Germinal center (tissue), 1 donor: ENCODE measurements around the gene NADSYN1.
"Not testable (repeated sequence)": the region's sequence is repeated elsewhere in the genome, so short reads cannot be mapped to it uniquely, and the experiment has no call there.

ENCODE experiments used
- DNase-seq: peaks from one replicate; pipeline ENCODE4 v3.0.0; 2012; ENCODE audit warnings: mixed read lengths, low spot score

Gene NADSYN1

GRCh38 chr11:71526796-71527575, 74.0 kb downstream of the NADSYN1 start, which contains the start of gene KRTAP5-7:
KRTAP5-7 (plus strand) TSS chr11:71527267; CDS start chr11:71527301, 34 bp downstream.
- DNase-seq, result not testable (repeated sequence)

- no peak for DNase-seq
Observed at GRCh38 chr11:71527576-71528210, 74.7 kb downstream of the NADSYN1 start.

GRCh38 chr11:71530602-71531001, 77.6 kb downstream of the NADSYN1 start:
- no peak for DNase-seq

- no peak for DNase-seq
Observed at GRCh38 chr11:71532036-71532610, 79.1 kb downstream of the NADSYN1 start.

GRCh38 chr11:71534711-71535608, 82.0 kb downstream of the NADSYN1 start:
- DNase-seq, result not testable (repeated sequence)

- no peak for DNase-seq
Observed at GRCh38 chr11:71535825-71536224, 82.8 kb downstream of the NADSYN1 start.

- DNase-seq, result no peak
Observed at GRCh38 chr11:71537537-71537936, 84.5 kb downstream of the NADSYN1 start.

GRCh38 chr11:71537977-71538665, 85.1 kb downstream of the NADSYN1 start, which contains the start of gene KRTAP5-8:
KRTAP5-8 (plus strand) TSS chr11:71538025; CDS start chr11:71538056, 31 bp downstream.
- not testable (repeated sequence) for DNase-seq

GRCh38 chr11:71538666-71538990, 85.6 kb downstream of the NADSYN1 start:
- DNase-seq, result no peak

GRCh38 chr11:71539017-71539416, 86.0 kb downstream of the NADSYN1 start:
- no peak for DNase-seq

- DNase-seq, result not testable (repeated sequence)
Observed at GRCh38 chr11:71539971-71540370, 87.0 kb downstream of the NADSYN1 start.

- not testable (repeated sequence) for DNase-seq
Observed at GRCh38 chr11:71540521-71541304, 87.7 kb downstream of the NADSYN1 start.

- DNase-seq, result no peak
Observed at GRCh38 chr11:71542382-71542781, 89.4 kb downstream of the NADSYN1 start.

- no peak for DNase-seq
Observed at GRCh38 chr11:71542879-71543777, 90.1 kb downstream of the NADSYN1 start.

GRCh38 chr11:71543866-71544265, 90.9 kb downstream of the NADSYN1 start:
- DNase-seq, result no peak

- DNase-seq, result no peak
Observed at GRCh38 chr11:71544525-71545214, 91.7 kb downstream of the NADSYN1 start.

GRCh38 chr11:71545405-71545966, 92.5 kb downstream of the NADSYN1 start:
- DNase-seq, result no peak

- DNase-seq, result no peak
Observed at GRCh38 chr11:71548120-71548519, 95.1 kb downstream of the NADSYN1 start, which contains the start of gene KRTAP5-9. KRTAP5-9 (plus strand) TSS chr11:71548420; CDS start chr11:71548658, 238 bp downstream.
